RPMI7951 (cell line): ENCODE results near the gene GGTLC3. TPM values are rescaled to one million over a fixed set of nuclear protein-coding genes. Genes with fewer than 3 reads are reported as not detected.
"Not testable (repeated sequence)": the region's sequence is repeated elsewhere in the genome, so short reads cannot be mapped to it uniquely, and the experiment has no call there.

ENCODE experiments used
- DNase-seq: peaks from one replicate; pipeline ENCODE4 v3.0.0-alpha.2; 2012; ENCODE audit warnings: low read depth
- total RNA-seq: library from RNA; depleted of rRNA; stranded (reverse); fragments of >200 nt; shearing (Covaris generic); gene quantifications from 2 replicates; pipeline ENCODE4 v1.2.3, GENCODE V29; 2014; rRNA removed

The GGTLC3 gene
- total RNA-seq, 1 experiment from 2014 or later = not detected

DNA sequence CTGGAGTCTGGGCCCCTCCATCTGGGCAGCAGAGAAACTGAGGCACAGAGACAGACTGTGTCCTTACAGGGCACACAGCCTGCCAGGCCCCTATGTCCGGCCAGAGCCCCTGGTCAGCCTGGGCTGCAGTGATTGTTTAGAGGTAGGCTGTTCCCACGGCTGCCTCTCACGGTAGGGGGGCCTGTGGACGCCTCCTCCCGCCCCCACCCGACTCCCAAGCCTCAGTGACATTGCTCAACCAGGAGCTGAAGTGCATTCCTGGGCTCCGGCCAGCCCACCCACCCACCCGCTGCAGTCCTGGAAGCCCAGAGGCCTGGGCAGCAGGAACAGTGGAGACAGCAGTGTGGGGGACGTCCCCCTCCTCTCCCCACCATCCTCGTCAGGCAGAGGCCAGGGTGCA is 4.5 kb downstream of the GGTLC3 start:
- not testable (repeated sequence) for DNase-seq

DNA sequence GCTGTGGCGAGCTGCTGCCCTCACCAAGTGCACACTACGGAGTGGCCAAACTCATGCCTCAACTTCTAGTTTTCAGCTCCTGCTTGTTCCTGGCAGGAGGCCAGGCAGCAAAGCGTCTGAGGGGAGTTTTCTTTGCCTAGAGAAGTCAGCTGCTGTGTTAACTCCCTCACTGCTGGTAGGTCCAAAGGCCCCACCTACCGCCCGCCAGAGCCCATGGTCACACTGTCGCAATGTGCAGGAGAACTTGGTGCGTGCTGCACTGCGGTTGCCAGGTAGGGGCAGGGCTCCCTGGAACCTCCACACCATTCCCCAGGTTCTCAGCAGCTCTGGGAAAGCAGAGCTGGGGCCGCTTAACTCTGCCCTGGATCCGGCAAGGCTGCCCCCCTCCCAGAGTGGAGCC is 5.6 kb downstream of the GGTLC3 start:
- not testable (repeated sequence) for DNase-seq

DNA sequence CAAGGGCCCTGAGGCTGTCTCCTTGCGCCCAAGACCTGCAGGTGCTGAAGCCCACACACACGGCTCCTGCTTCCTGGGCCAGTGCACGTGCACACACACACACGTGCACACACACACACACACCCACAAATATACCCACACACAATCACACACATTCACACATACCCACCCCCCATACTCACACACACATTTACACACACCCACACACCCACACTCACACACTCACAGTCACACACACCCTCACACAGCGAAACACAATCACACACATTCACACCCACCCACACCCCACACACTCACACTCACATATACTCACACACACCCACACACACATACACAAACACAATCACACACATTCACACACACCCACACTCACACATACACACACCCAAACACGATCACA is 6.6 kb downstream of the GGTLC3 start:
- DNase-seq = not testable (repeated sequence)

DNA sequence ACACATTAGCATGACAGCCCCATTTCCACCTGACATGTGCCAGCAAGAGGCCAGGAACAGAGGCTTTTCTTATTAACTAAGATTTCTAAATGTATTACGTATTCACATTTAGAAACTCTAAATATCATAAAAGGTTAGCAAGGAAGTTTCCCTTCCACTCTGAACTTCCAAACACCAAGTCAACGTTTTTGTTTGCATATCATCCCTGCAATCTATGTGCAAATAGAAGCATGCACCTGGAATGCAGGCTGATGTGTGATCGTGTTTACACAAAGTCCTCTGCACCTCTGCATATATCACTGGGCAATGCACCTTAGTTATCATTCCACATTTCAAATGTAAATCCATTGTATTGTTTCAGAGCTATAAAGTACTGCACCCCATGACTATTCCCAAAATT is 21.7 kb downstream of the GGTLC3 start:
- DNase-seq = not testable (repeated sequence)

Other genes starting within 250 kb of the GGTLC3 start
- gene TMEM191B, start 9.6 kb upstream of the GGTLC3 start, total RNA-seq = not detected in 2 replicates
- gene RIMBP3, start 93.8 kb upstream of the GGTLC3 start, total RNA-seq = 0.20 and 0.48 TPM in 2 replicates